Right lobe of liver (tissue), 6 donors: ENCODE data around the gene CEND1. TPM values are rescaled to one million over a fixed set of nuclear protein-coding genes. Genes with fewer than 3 reads are reported as not detected.

ENCODE experiments used
- ATAC-seq, 4 donors: fragments of 200-7000 bp; cut with Tn5 transposase; one replicate each; pipeline ENCODE4 v1.9.1; 2020; ENCODE audit warnings: mild to moderate bottlenecking in 4 of 4, moderate library complexity in 4 of 4
- DNase-seq, 3 donors: peaks; one replicate each; pipeline ENCODE4 v3.0.0-alpha.2; 2020
- H3K27ac ChIP-seq, 3 donors: fragments of 200-600 bp; one replicate each; pipeline ENCODE4 v1.8.0; 2022
- H3K27me3 ChIP-seq, 2 donors: fragments of 200-600 bp; one replicate each; pipeline ENCODE4 v1.8.0; 2022
- H3K36me3 ChIP-seq, 4 donors: fragments of 200-600 bp; sonication (generic) in 1 of 4; one replicate each; pipeline versions ENCODE4 v1.5.1 to v1.8.0; 2017 to 2022; ENCODE audit warnings: control low read depth in 1 of 4
- H3K4me1 ChIP-seq, 4 donors: fragments of 200-600 bp; sonication (generic) in 1 of 4; one replicate each; pipeline versions ENCODE4 v1.5.1 to v1.8.0; 2017 to 2022; ENCODE audit warnings: control low read depth in 1 of 4
- H3K4me3 ChIP-seq, 3 donors: fragments of 200-600 bp; one replicate each; pipeline ENCODE4 v1.8.0; 2022
- H3K9me3 ChIP-seq, 4 donors: fragments of 200-600 bp; sonication (generic) in 1 of 4; one replicate each; pipeline versions ENCODE4 v1.5.1 to v1.8.0; 2017 to 2022; ENCODE audit warnings: control low read depth in 1 of 4
- CTCF ChIP-seq, 4 donors: fragments of 200-600 bp in 3 of 4; fragments of 450-650 bp in 1 of 4; IDR thresholded peaks; one replicate each; pipeline versions ENCODE4 v1.5.1 to v1.8.0; 2016 to 2022; ENCODE audit warnings: antibody characterized with exemption in 4 of 4, mild to moderate bottlenecking in 2 of 4
- POLR2A ChIP-seq: fragments of 450-650 bp; IDR thresholded peaks from one replicate; pipeline ENCODE4 v1.6.1; 2017; ENCODE audit warnings: antibody characterized with exemption, mild to moderate bottlenecking
- WGBS: methylation state at CpG from one replicate; pipeline ENCODE4 v1.1.6; 2018; ENCODE audit warnings: low coverage, low lambda C conversion rate; ENCODE audit not compliant: insufficient coverage; ENCODE audit errors: missing lambda C conversion rate; 5-methylcytosine and 5-hydroxymethylcytosine counted together
- intact Hi-C, 2 donors: fragments of 100-400 bp; cut with DNase I; formaldehyde crosslinking; loops; one replicate each; pipeline versions ENCODE4 v1.11.2 to v1.14.1; 2022
- total RNA-seq, 6 experiments: library from RNA; depleted of rRNA in 2 of 6; stranded (reverse); fragments of >200 nt in 2 of 6; fragmentation: NEBNext Ultra II Directional in 3 of 6; extraction: Animal tissue kit (Norgen Biotek cat#: 25700) in 3 of 6; gene quantifications; one replicate each; pipeline versions ENCODE4 v1.1.0 to v1.2.4, GENCODE V29; 2016 to 2023
- donor health status: DM: no; HTN: yes; CAD: no.
- donor health status: DM: no; HTN: no; CAD: no.
- donor health status: DM: no; HTN: no; CAD: no.
- donor health status: DM: no; HTN: yes; CAD: no.
- donor health status: DM: no; HTN: yes; CAD: no.

CEND1 gene
- total RNA-seq, 6 experiments from 2014 or later: not detected

GRCh38 chr11:770642-771616 lies 19.0 kb downstream of the CEND1 start:
- DNase-seq: no peak

GRCh38 chr11:769887-770641 lies 19.8 kb downstream of the CEND1 start:
- no peak for TF ChIP-seq POLR2A
- TF ChIP-seq CTCF (IDR thresholded peaks at IDR 0.05): no peak
- Histone ChIP-seq H3K27me3 (no peaks in the 10 kb centered on the region), H3K4me1 (no peaks in the 10 kb centered on the region), H3K9me3 (no peaks in the 10 kb centered on the region), H3K4me3 (no peak overlapping the region), H3K27ac (no peak overlapping the region), H3K36me3 (peaks cover 0 to 34% (median 7%) of the 10 kb centered on the region in 4 donors)
- intact Hi-C loops: no loop called here
- no peak for ATAC-seq
- no peak for DNase-seq
- 96% methylated on average over 4 of the region's 23 CpGs for WGBS

More at GRCh38 chr11:770642-771616, 19.0 kb downstream of the CEND1 start:
- Histone ChIP-seq H3K27me3 (no peaks in the 10 kb centered on the region), H3K4me1 (peaks cover 0 to under 1% (median 0%) of the 10 kb centered on the region in 4 donors), H3K4me3 (no peak overlapping the region), H3K36me3 (peaks cover 0 to 30% (median 6%) of the 10 kb centered on the region in 4 donors), H3K9me3 (no peaks in the 10 kb centered on the region), H3K27ac (no peak overlapping the region)
- no peak for TF ChIP-seq POLR2A
- no peak for TF ChIP-seq CTCF (IDR thresholded peaks at IDR 0.05)
- intact Hi-C loops: no loop called here
- WGBS: 100% methylated on average over 1 of the region's 32 CpGs
- ATAC-seq: no peak

- no peak overlapping the region for H3K27ac ChIP-seq
- H3K27me3 ChIP-seq: no peaks in the 10 kb centered on the region
- DNase-seq (no peak), ATAC-seq (no peak)
- no peaks in the 10 kb centered on the region for H3K9me3 ChIP-seq
- H3K36me3 ChIP-seq: peaks cover 0 to 51% (median 14%) of the 10 kb centered on the region in 4 donors
- no peaks in the 10 kb centered on the region for H3K4me1 ChIP-seq
- no peak overlapping the region for H3K4me3 ChIP-seq
- intact Hi-C loops: no loop called here
- TF ChIP-seq POLR2A: no peak
- TF ChIP-seq CTCF (IDR thresholded peaks at IDR 0.05): no peak
- WGBS: no CpG with 5 or more reads among the region's 11 CpGs
These were observed 22.7 kb downstream of the CEND1 start for GRCh38 chr11:767238-767637.

GRCh38 chr11:766936-767210 lies 23.0 kb downstream of the CEND1 start:
- TF ChIP-seq POLR2A: no peak
- TF ChIP-seq CTCF (IDR thresholded peaks at IDR 0.05): no peak
- Histone ChIP-seq H3K9me3 (no peaks in the 10 kb centered on the region), H3K36me3 (peaks cover 0 to 54% (median 14%) of the 10 kb centered on the region in 4 donors), H3K4me3 (no peak overlapping the region), H3K4me1 (no peaks in the 10 kb centered on the region), H3K27me3 (no peaks in the 10 kb centered on the region), H3K27ac (no peak overlapping the region)
- ATAC-seq: no peak
- WGBS: 100% methylated on average over 2 of the region's 2 CpGs
- no peak for DNase-seq
- intact Hi-C loops: no loop called here
